ENCODE data around the gene HOGA1.

Gene HOGA1

DNA sequence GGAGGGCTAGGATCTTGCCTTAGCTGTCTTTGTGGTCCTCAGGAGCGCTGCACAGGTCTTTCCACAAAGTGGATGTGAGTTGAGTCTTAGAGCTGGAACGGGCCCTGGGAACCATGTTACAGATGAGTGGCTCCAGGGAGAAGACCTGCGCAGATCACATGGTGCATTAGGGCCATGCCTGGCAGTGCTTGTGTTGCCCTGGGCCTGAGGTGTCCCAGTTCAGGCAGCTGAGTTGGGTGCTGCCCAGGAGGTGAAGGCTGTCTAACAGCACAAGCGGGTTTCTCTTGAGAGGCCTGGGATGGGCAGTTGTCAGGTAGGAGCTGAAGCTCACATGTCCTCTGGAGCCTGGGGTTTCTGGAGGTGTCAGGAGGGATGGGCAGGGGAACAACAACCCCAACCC is 45.4 kb upstream of the HOGA1 start:
- Histone ChIP-seq H3K4me1 (ENCODE audit: insufficient read depth, poor library complexity, severe bottlenecking) (peaks cover 40% of the 10 kb centered on the region), H3K9me3 (ENCODE audit: severe bottlenecking) (no peaks in the 10 kb centered on the region), H3K36me3 (ENCODE audit: low read depth) (no peaks in the 10 kb centered on the region), H3K27me3 (ENCODE audit: insufficient read depth, poor library complexity, severe bottlenecking) (no peaks in the 10 kb centered on the region), H3K27ac (ENCODE audit: poor library complexity, severe bottlenecking) (peak overlapping the region; percentile 99), H3K4me3 (ENCODE audit: severe bottlenecking) (no peak overlapping the region)
- TF ChIP-seq, protein P1, sequence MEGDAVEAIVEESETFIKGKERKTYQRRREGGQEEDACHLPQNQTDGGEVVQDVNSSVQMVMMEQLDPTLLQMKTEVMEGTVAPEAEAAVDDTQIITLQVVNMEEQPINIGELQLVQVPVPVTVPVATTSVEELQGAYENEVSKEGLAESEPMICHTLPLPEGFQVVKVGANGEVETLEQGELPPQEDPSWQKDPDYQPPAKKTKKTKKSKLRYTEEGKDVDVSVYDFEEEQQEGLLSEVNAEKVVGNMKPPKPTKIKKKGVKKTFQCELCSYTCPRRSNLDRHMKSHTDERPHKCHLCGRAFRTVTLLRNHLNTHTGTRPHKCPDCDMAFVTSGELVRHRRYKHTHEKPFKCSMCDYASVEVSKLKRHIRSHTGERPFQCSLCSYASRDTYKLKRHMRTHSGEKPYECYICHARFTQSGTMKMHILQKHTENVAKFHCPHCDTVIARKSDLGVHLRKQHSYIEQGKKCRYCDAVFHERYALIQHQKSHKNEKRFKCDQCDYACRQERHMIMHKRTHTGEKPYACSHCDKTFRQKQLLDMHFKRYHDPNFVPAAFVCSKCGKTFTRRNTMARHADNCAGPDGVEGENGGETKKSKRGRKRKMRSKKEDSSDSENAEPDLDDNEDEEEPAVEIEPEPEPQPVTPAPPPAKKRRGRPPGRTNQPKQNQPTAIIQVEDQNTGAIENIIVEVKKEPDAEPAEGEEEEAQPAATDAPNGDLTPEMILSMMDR (IDR thresholded peaks at IDR 0.05; ENCODE audit: poor library complexity, severe bottlenecking), result no peak
- ATAC-seq (ENCODE audit: low read depth) (no peak), DNase-seq (ENCODE audit: low spot score) (no peak)

DNA sequence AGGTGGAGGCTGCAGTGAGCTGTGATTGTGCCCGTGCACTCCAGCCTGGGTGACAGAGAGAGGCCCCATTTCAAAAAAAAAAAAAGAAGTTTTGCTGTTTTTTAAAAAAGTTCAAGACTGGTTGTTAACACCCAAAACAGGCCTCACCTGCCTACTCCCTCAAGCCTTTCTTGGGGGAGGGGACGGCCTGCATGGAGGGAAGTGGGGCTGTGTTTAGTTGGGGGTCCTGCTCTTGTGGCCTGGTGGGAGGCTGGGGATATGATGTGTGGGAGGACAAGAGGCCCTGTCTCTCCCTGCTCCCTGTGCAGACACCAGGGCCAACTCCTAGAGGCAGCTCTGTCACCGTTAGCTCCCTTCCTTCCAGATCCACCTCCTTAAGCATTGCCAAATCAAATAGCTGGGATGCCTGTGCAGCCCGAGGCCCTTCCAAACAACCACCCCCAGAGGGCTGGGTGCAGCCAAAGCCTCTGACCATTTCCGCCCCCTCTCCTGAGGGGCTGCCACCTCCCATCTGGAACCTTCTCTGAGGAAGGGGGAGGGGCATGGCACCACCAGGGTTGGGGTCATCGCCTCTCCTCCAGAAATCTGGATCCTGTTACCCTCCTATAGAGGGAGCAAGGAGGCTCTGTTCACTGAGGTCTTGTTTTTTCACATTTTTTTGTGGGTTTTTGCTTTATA is 44.5 kb upstream of the HOGA1 start:
- TF ChIP-seq, protein P1 (IDR thresholded peaks at IDR 0.05; ENCODE audit: poor library complexity, severe bottlenecking), result peak; percentile 19
- ATAC-seq (ENCODE audit: low read depth), result peak; percentile 24; the same call in 2 of the 3 replicates
- no peaks in the 10 kb centered on the region for H3K9me3 ChIP-seq (ENCODE audit: severe bottlenecking)
- no peak for DNase-seq (ENCODE audit: low spot score)
- H3K36me3 ChIP-seq (ENCODE audit: low read depth), result no peaks in the 10 kb centered on the region
- peaks cover 45% of the 10 kb centered on the region for H3K4me1 ChIP-seq (ENCODE audit: insufficient read depth, poor library complexity, severe bottlenecking)
- H3K27ac ChIP-seq (ENCODE audit: poor library complexity, severe bottlenecking), result peak overlapping the region; percentile 99
- H3K27me3 ChIP-seq (ENCODE audit: insufficient read depth, poor library complexity, severe bottlenecking), result no peaks in the 10 kb centered on the region
- no peak overlapping the region for H3K4me3 ChIP-seq (ENCODE audit: severe bottlenecking)

GRCh38 chr10:97540669-97541500 is 43.3 kb upstream of the HOGA1 start:
- Histone ChIP-seq H3K27ac (ENCODE audit: poor library complexity, severe bottlenecking) (peak overlapping the region; percentile 99), H3K4me1 (ENCODE audit: insufficient read depth, poor library complexity, severe bottlenecking) (peaks cover 45% of the 10 kb centered on the region), H3K36me3 (ENCODE audit: low read depth) (no peaks in the 10 kb centered on the region), H3K4me3 (ENCODE audit: severe bottlenecking) (no peak overlapping the region), H3K9me3 (ENCODE audit: severe bottlenecking) (no peaks in the 10 kb centered on the region), H3K27me3 (ENCODE audit: insufficient read depth, poor library complexity, severe bottlenecking) (no peaks in the 10 kb centered on the region)
- DNase-seq (ENCODE audit: low spot score), result no peak
- TF ChIP-seq, protein P1 (IDR thresholded peaks at IDR 0.05; ENCODE audit: poor library complexity, severe bottlenecking), result no peak
- ATAC-seq (ENCODE audit: low read depth), result no peak

GRCh38 chr10:97542169-97543024 is 41.8 kb upstream of the HOGA1 start:
- TF ChIP-seq, protein P1 (IDR thresholded peaks at IDR 0.05; ENCODE audit: poor library complexity, severe bottlenecking), result no peak
- ATAC-seq (ENCODE audit: low read depth) (peak; percentile 74), DNase-seq (ENCODE audit: low spot score) (peak; percentile 90)
- Histone ChIP-seq H3K27me3 (ENCODE audit: insufficient read depth, poor library complexity, severe bottlenecking) (no peaks in the 10 kb centered on the region), H3K4me3 (ENCODE audit: severe bottlenecking) (no peak overlapping the region), H3K36me3 (ENCODE audit: low read depth) (no peaks in the 10 kb centered on the region), H3K27ac (ENCODE audit: poor library complexity, severe bottlenecking) (peak overlapping the region; percentile 99), H3K4me1 (ENCODE audit: insufficient read depth, poor library complexity, severe bottlenecking) (peaks cover 45% of the 10 kb centered on the region), H3K9me3 (ENCODE audit: severe bottlenecking) (no peaks in the 10 kb centered on the region)
